ENCODE results near the gene CRY1. TPM values are rescaled to one million over a fixed set of nuclear protein-coding genes. Genes with fewer than 3 reads are reported as not detected.
A peak's percentile ranks its signal among the peaks of the same experiment; 100 is the strongest.

The CRY1 gene
- total and polyA plus RNA-seq, 9 of the 15 experiments (the other 6 are each of a cell fraction or from before 2014, with no cell fraction given), result 8.7 to 33.3 (median 25.2) TPM

GRCh38 chr12:107033758-107034739 lies 59.3 kb downstream of the CRY1 start (continued):
- TF ChIP-seq PPARD (CRISPR knock-in tag; IDR thresholded peaks at IDR 0.05) (no peak), RBFOX2 (IDR thresholded peaks at IDR 0.05; ENCODE audit: low read depth, low read length) (no peak), ZNF197 (CRISPR knock-in tag; IDR thresholded peaks at IDR 0.05; ENCODE audit: low read depth) (peak; percentile 75; the same call in 1 of the 2 replicates), EHMT2 (IDR thresholded peaks at IDR 0.05) (no peak), CTCFL (IDR thresholded peaks at IDR 0.05; ENCODE audit: borderline replicate concordance, insufficient read depth, low read depth, low read length, poor library complexity, severe bottlenecking) (no peak), ZNF76 (CRISPR knock-in tag; IDR thresholded peaks at IDR 0.05; ENCODE audit: borderline replicate concordance) (no peak), TCFL5 (CRISPR knock-in tag; conservative IDR thresholded peaks at IDR 0.05) (peak; percentile 57; the same call in 1 of the 2 replicates), YY1 (IDR thresholded peaks at IDR 0.05; ENCODE audit: borderline replicate concordance in 1 of 3, control insufficient read depth in 1 of 3, extremely low read depth in 1 of 3, insufficient read depth in 3 of 3, insufficient read length in 1 of 3, insufficient replicate concordance in 2 of 3, low read depth in 1 of 3, low read length in 2 of 3) (peak in 1 of 3 experiments; percentile 48), BACH1 (tag; IDR thresholded peaks at IDR 0.05) (peak; percentile 61; the same call in 1 of the 2 replicates), STAT5A (IDR thresholded peaks at IDR 0.05; ENCODE audit: borderline replicate concordance, low read length) (no peak), DMBX1 (CRISPR knock-in tag; IDR thresholded peaks at IDR 0.05; ENCODE audit: borderline replicate concordance) (peak; percentile 99), ADNP (tag; IDR thresholded peaks at IDR 0.05) (no peak), ZBTB43 (CRISPR knock-in tag; IDR thresholded peaks at IDR 0.05) (no peak), ZFX (CRISPR knock-in tag; IDR thresholded peaks at IDR 0.05) (no peak), TBP (optimal IDR thresholded peaks at IDR 0.05; ENCODE audit: low read depth, low read length) (no peak), KDM2B (CRISPR knock-in tag; IDR thresholded peaks at IDR 0.05) (0 out of 2 replicates have a peak, but pooled peaks have one; percentile 33), ZNF717 (CRISPR knock-in tag; IDR thresholded peaks at IDR 0.05) (no peak), KLF6 (CRISPR knock-in tag; IDR thresholded peaks at IDR 0.05; ENCODE audit: borderline replicate concordance) (peak; percentile 79; the same call in 1 of the 2 replicates), NRF1 (conservative IDR thresholded peaks at IDR 0.05 in 1 of 2, IDR thresholded peaks at IDR 0.05 in 1 of 2) (no peak), MAFK (IDR thresholded peaks at IDR 0.05; ENCODE audit: low read length) (no peak)
- TF ChIP-seq, protein P1, sequence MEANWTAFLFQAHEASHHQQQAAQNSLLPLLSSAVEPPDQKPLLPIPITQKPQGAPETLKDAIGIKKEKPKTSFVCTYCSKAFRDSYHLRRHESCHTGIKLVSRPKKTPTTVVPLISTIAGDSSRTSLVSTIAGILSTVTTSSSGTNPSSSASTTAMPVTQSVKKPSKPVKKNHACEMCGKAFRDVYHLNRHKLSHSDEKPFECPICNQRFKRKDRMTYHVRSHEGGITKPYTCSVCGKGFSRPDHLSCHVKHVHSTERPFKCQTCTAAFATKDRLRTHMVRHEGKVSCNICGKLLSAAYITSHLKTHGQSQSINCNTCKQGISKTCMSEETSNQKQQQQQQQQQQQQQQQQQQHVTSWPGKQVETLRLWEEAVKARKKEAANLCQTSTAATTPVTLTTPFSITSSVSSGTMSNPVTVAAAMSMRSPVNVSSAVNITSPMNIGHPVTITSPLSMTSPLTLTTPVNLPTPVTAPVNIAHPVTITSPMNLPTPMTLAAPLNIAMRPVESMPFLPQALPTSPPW (CRISPR knock-in tag; IDR thresholded peaks at IDR 0.05), result 0 out of 2 replicates have a peak, but pooled peaks have one; percentile 25

Measured in K562 (cell line).